ENCODE measurements around the gene MRM1. TPM values are rescaled to one million over a fixed set of nuclear protein-coding genes. Genes with fewer than 3 reads are reported as not detected.

Gene MRM1
- total RNA-seq, 1 donor from 2014 or later: 2.7 TPM

DNA sequence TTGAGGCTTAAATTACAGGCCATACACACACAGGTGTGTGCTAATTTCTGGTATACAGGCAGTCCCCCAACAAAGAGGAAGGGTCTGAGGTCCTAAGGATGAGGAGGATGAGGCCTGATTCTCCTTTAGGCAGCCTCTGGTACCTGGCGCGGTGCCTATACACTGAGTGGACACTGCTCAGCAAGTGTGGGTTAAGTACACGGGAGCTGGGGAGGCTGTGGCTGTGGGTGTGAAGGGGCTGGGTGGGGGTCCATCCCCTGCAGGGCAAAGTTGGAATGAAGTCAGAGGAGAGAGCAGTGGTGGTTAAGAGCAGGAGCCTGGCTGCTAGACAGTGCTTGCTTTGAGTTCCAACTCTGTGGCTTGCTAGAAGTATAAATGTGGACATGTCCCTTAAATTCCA is 10.9 kb downstream of the MRM1 start:
- no peaks in the 10 kb centered on the region for H3K36me3 ChIP-seq
- intact Hi-C loops (cut with DNase I): no loop called here
- H3K9me3 ChIP-seq: no peaks in the 10 kb centered on the region
- TF ChIP-seq POLR2AphosphoS5 (IDR thresholded peaks at IDR 0.05; ENCODE audit: insufficient read depth in 1 of 2, low read depth in 1 of 2) (no peak), CTCF (IDR thresholded peaks at IDR 0.05) (no peak), POLR2A (IDR thresholded peaks at IDR 0.05) (no peak)
- no peak overlapping the region for H3K4me3 ChIP-seq
- DNase-seq (ENCODE audit: extremely low spot score in 2 of 2): no peak
- peaks cover 8% of the 10 kb centered on the region for H3K4me1 ChIP-seq
- no peak overlapping the region for H3K27ac ChIP-seq
- H3K27me3 ChIP-seq: no peaks in the 10 kb centered on the region

GRCh38 chr17:36613155-36613554 is 11.8 kb downstream of the MRM1 start:
- intact Hi-C loops (cut with DNase I): no loop called here
- H3K36me3 ChIP-seq: no peaks in the 10 kb centered on the region
- no peak for DNase-seq (ENCODE audit: extremely low spot score in 2 of 2)
- peaks cover 8% of the 10 kb centered on the region for H3K4me1 ChIP-seq
- no peak overlapping the region for H3K4me3 ChIP-seq
- no peaks in the 10 kb centered on the region for H3K9me3 ChIP-seq
- TF ChIP-seq POLR2AphosphoS5 (IDR thresholded peaks at IDR 0.05; ENCODE audit: insufficient read depth in 1 of 2, low read depth in 1 of 2) (no peak), POLR2A (IDR thresholded peaks at IDR 0.05) (no peak), CTCF (IDR thresholded peaks at IDR 0.05) (no peak)
- H3K27ac ChIP-seq: no peak overlapping the region
- no peaks in the 10 kb centered on the region for H3K27me3 ChIP-seq

DNA sequence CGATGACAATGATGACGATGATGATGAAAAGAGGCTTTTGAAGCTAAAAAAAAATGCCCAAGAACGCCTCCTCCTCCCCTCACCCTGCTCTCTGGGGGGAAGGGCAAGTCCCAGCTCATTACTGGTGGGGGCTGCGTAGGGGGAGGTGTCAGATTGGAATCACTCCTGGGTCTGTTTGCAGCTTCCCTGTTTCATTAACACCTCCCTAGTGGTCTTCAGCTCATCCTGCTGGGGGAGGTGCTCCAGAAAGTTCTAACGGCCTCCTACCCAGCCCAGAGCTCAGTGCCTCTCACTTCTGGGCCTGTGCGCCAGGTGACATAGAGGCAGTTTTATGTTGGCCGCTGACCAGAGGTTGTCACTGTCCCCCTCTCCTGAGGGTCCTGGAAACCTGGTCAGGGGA is 12.7 kb downstream of the MRM1 start:
- DNase-seq (ENCODE audit: extremely low spot score in 2 of 2): no peak
- no peaks in the 10 kb centered on the region for H3K9me3 ChIP-seq
- no peaks in the 10 kb centered on the region for H3K36me3 ChIP-seq
- intact Hi-C loops (cut with DNase I): no loop called here
- H3K27ac ChIP-seq: no peak overlapping the region
- H3K4me1 ChIP-seq: peaks cover 2% of the 10 kb centered on the region
- no peak overlapping the region for H3K4me3 ChIP-seq
- TF ChIP-seq POLR2AphosphoS5 (IDR thresholded peaks at IDR 0.05; ENCODE audit: insufficient read depth in 1 of 2, low read depth in 1 of 2) (no peak), CTCF (IDR thresholded peaks at IDR 0.05) (no peak), POLR2A (IDR thresholded peaks at IDR 0.05) (no peak)
- H3K27me3 ChIP-seq: no peaks in the 10 kb centered on the region

- H3K36me3 ChIP-seq: no peaks in the 10 kb centered on the region
- TF ChIP-seq CTCF (IDR thresholded peaks at IDR 0.05): no peak
- no peak for TF ChIP-seq POLR2AphosphoS5 (IDR thresholded peaks at IDR 0.05; ENCODE audit: insufficient read depth in 1 of 2, low read depth in 1 of 2)
- TF ChIP-seq POLR2A (IDR thresholded peaks at IDR 0.05): no peak
- H3K27ac ChIP-seq: no peak overlapping the region
- H3K4me1 ChIP-seq: no peaks in the 10 kb centered on the region
- intact Hi-C loops (cut with DNase I): no loop called here
- H3K4me3 ChIP-seq: no peak overlapping the region
- no peaks in the 10 kb centered on the region for H3K9me3 ChIP-seq
- H3K27me3 ChIP-seq: no peaks in the 10 kb centered on the region
- DNase-seq (ENCODE audit: extremely low spot score in 2 of 2): no peak
These were observed 13.6 kb downstream of the MRM1 start for GRCh38 chr17:36614933-36615332.

DNA sequence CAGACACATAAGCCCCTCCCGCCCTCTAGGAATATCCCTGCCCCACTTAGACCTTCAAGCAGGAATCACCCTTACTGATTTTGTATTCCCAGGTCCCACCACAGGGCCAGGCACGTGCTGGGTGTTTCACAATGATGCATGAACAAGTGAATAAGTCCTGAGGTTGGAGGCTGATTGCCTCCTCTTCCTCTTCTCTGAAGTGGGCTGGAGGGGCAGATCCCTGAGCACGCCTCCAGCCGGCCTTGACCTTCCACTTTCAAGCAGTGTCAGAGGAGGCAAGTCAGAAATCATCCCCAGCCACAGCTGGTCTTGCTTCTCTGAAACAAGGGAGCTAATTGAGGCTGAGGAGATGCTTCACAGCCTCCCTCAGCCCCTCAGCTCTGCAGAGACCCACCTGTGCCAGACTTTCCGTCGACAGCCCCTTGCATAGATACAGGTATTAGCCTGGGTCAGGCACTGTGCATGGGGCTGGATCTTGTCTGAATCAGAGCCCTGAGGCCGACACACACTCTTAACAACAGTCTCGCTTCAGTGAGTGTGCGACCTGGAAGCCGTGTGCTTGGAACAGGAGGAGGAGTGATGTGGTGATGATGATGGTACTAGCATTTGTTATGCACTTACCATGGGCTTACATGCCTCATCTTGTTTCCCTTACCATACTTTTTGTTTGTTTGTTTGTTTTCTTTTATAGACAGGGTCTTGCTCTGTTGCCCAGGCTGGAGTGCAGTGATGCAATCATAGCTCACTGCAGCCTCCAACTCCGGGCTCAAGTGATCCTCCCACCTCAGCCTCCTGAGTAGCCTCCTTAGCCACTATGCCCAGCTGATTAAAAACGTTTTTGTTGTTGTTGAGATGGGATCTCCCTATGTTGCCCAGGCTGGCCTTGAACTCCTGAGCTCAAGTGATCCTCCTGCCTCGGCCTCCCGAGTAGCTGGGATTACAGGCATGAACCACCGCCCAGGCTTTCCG is 15.0 kb downstream of the MRM1 start:
- no peak for DNase-seq (ENCODE audit: extremely low spot score in 2 of 2)
- Histone ChIP-seq H3K27ac (no peak overlapping the region), H3K9me3 (no peaks in the 10 kb centered on the region), H3K36me3 (no peaks in the 10 kb centered on the region), H3K4me3 (no peak overlapping the region), H3K4me1 (no peaks in the 10 kb centered on the region), H3K27me3 (no peaks in the 10 kb centered on the region)
- intact Hi-C loops (cut with DNase I): no loop called here
- TF ChIP-seq CTCF (IDR thresholded peaks at IDR 0.05) (no peak), POLR2AphosphoS5 (IDR thresholded peaks at IDR 0.05; ENCODE audit: insufficient read depth in 1 of 2, low read depth in 1 of 2) (no peak), POLR2A (IDR thresholded peaks at IDR 0.05) (no peak)

All from vagina (tissue), 2 donors.